GM12872 (cell line): Measurements from ENCODE around the gene TCTN1.

Source experiments
- CTCF ChIP-seq: IDR thresholded peaks from 3 replicates; pipeline ENCODE4 v1.5.1; 2011; ENCODE audit warnings: low read depth, mild to moderate bottlenecking, low read length, moderate library complexity; ENCODE audit not compliant: insufficient read depth

The TCTN1 gene

GRCh38 chr12:110670161-110670701 is 56.3 kb downstream of the TCTN1 start:
- no peak for TF ChIP-seq CTCF

GRCh38 chr12:110676171-110676570 is 62.2 kb downstream of the TCTN1 start:
- TF ChIP-seq CTCF = no peak

GRCh38 chr12:110677206-110677911 is 63.4 kb downstream of the TCTN1 start:
- no peak for TF ChIP-seq CTCF

- TF ChIP-seq CTCF = no peak
Observed at GRCh38 chr12:110677982-110678381, 64.1 kb downstream of the TCTN1 start.

GRCh38 chr12:110679201-110679600 is 65.3 kb downstream of the TCTN1 start:
- no peak for TF ChIP-seq CTCF

- TF ChIP-seq CTCF = no peak
Observed at GRCh38 chr12:110680032-110680431, 66.1 kb downstream of the TCTN1 start.

- TF ChIP-seq CTCF = no peak
Observed at GRCh38 chr12:110683888-110684287, 70.0 kb downstream of the TCTN1 start.
